ENCODE data around the gene RFTN1.
A peak's percentile ranks its signal among the peaks of the same experiment; 100 is the strongest.
"Not testable (repeated sequence)": the region's sequence is repeated elsewhere in the genome, so short reads cannot be mapped to it uniquely, and the experiment has no call there.

The RFTN1 gene

GRCh38 chr3:16506884-16507577, 6.5 kb downstream of the RFTN1 start:
- peak in 2 of 3 donors; percentile 41 to 60 for DNase-seq

- no peak for DNase-seq
Observed at GRCh38 chr3:16506451-16506850, 7.0 kb downstream of the RFTN1 start.

GRCh38 chr3:16504692-16505091, 8.8 kb downstream of the RFTN1 start:
- DNase-seq = no peak

- DNase-seq = peak; percentile 58 to 84 (median 70)
Observed at GRCh38 chr3:16504242-16504641, 9.3 kb downstream of the RFTN1 start.

GRCh38 chr3:16503191-16503776, 10.2 kb downstream of the RFTN1 start:
- DNase-seq = no peak

GRCh38 chr3:16502347-16502908, 11.1 kb downstream of the RFTN1 start:
- DNase-seq = no peak

GRCh38 chr3:16501376-16501775, 12.1 kb downstream of the RFTN1 start:
- no peak for DNase-seq

GRCh38 chr3:16500911-16501310, 12.6 kb downstream of the RFTN1 start:
- no peak for DNase-seq

- DNase-seq = no peak
Observed at GRCh38 chr3:16500093-16500492, 13.4 kb downstream of the RFTN1 start.

GRCh38 chr3:16499351-16499750, 14.1 kb downstream of the RFTN1 start:
- no peak for DNase-seq

- no peak for DNase-seq
Observed at GRCh38 chr3:16498130-16498890, 15.2 kb downstream of the RFTN1 start.

- DNase-seq = no peak
Observed at GRCh38 chr3:16496408-16497222, 16.9 kb downstream of the RFTN1 start.

- no peak for DNase-seq
Observed at GRCh38 chr3:16496008-16496407, 17.5 kb downstream of the RFTN1 start.

GRCh38 chr3:16494814-16495431, 18.6 kb downstream of the RFTN1 start:
- DNase-seq = no peak

GRCh38 chr3:16494094-16494493, 19.4 kb downstream of the RFTN1 start:
- DNase-seq = no peak

- no peak for DNase-seq
Observed at GRCh38 chr3:16490062-16490619, 23.4 kb downstream of the RFTN1 start.

GRCh38 chr3:16489326-16490061, 24.0 kb downstream of the RFTN1 start:
- DNase-seq = not testable (repeated sequence)

GRCh38 chr3:16488637-16489036, 24.9 kb downstream of the RFTN1 start:
- no peak for DNase-seq

- no peak for DNase-seq
Observed at GRCh38 chr3:16487511-16488175, 25.9 kb downstream of the RFTN1 start.

GRCh38 chr3:16486951-16487480, 26.5 kb downstream of the RFTN1 start:
- no peak for DNase-seq

Data from suppressor macrophage treated with lipopolysaccharide for 1 hour (primary cell).